HG03520 (cell line): ENCODE data around the gene SON.

Experiments
- ATAC-seq: cut with Tn5 transposase; IDR thresholded peaks from one replicate; pipeline ENCODE4 v1.9.1; 2021; ENCODE audit warnings: mild to moderate bottlenecking, moderate library complexity; ENCODE audit not compliant: unreplicated experiment

Gene SON

GRCh38 chr21:33544451-33545195, 1.8 kb downstream of the SON start:
- ATAC-seq: no peak

- ATAC-seq: no peak
These were observed 3.2 kb downstream of the SON start for GRCh38 chr21:33546086-33546485.

GRCh38 chr21:33549848-33550771, 7.3 kb downstream of the SON start:
- no peak for ATAC-seq

- ATAC-seq: no peak
These were observed 8.2 kb downstream of the SON start for GRCh38 chr21:33550772-33551660.

GRCh38 chr21:33551664-33552063, 8.8 kb downstream of the SON start:
- no peak for ATAC-seq

- ATAC-seq: no peak
These were observed 9.5 kb downstream of the SON start for GRCh38 chr21:33552093-33552998.

- no peak for ATAC-seq
These were observed 10.3 kb downstream of the SON start for GRCh38 chr21:33552999-33553598.

GRCh38 chr21:33554236-33554981, 11.6 kb downstream of the SON start:
- no peak for ATAC-seq

- no peak for ATAC-seq
These were observed 12.1 kb downstream of the SON start for GRCh38 chr21:33554982-33555344.

GRCh38 chr21:33557447-33557846, 14.6 kb downstream of the SON start:
- ATAC-seq: no peak

- ATAC-seq: no peak
These were observed 16.1 kb downstream of the SON start for GRCh38 chr21:33558777-33559421.

- ATAC-seq: no peak
These were observed 17.0 kb downstream of the SON start for GRCh38 chr21:33559813-33560212.

- no peak for ATAC-seq
These were observed 18.1 kb downstream of the SON start for GRCh38 chr21:33560965-33561364.

- no peak for ATAC-seq
These were observed 18.5 kb downstream of the SON start for GRCh38 chr21:33561373-33561772.

GRCh38 chr21:33562389-33562788, 19.6 kb downstream of the SON start:
- ATAC-seq: no peak

- no peak for ATAC-seq
These were observed 23.7 kb downstream of the SON start for GRCh38 chr21:33566514-33566913.

GRCh38 chr21:33567914-33568313, 25.1 kb downstream of the SON start:
- ATAC-seq: no peak

- ATAC-seq: no peak
These were observed 25.6 kb downstream of the SON start for GRCh38 chr21:33568448-33568847.
